SK-N-SH (cell line): Measurements from ENCODE around the gene DOK3. TPM values are rescaled to one million over a fixed set of nuclear protein-coding genes. Genes with fewer than 3 reads are reported as not detected.

Experiments used
- CTCF ChIA-PET: fragments of 300-600, 350-600 bp; formaldehyde crosslinking; extraction: SDS; loops from one replicate; lab custom pipeline; 2021; lab: Yijun Ruan, JAX
- POLR2A ChIA-PET: fragments of 350-600 bp; sonication (Branson Sonifier 250); formaldehyde crosslinking; extraction: SDS; loops from one replicate; lab custom pipeline; 2020; ENCODE audit warnings: antibody characterized with exemption, inconsistent platforms; lab: Yijun Ruan, JAX
- DNase-seq: peaks from one replicate; pipeline ENCODE4 v3.0.0; 2012
- H2AFZ ChIP-seq: fragments of 200-600 bp; sonication (generic); 2 replicates; pipeline ENCODE4 v1.8.1; 2016; ENCODE audit warnings: antibody characterized with exemption, mild to moderate bottlenecking, low read depth
- H3F3A ChIP-seq: fragments of 200-600 bp; sonication (generic); replicated peaks from 2 replicates; pipeline ENCODE3; 2016; ENCODE audit warnings: antibody characterized with exemption, mild to moderate bottlenecking; ENCODE audit not compliant: insufficient read depth
- H3K27ac ChIP-seq, 2 experiments: fragments of 200-500 bp in 1 of 2; fragments of 200-600 bp in 1 of 2; sonication (Bioruptor generic) in 1 of 2; sonication (generic), shearing (Covaris generic) in 1 of 2; 2 replicates each; pipeline versions ENCODE4 v1.5.1 to v1.6.1; 2014 to 2016; ENCODE audit warnings: low read depth in 2 of 2, inconsistent platforms in 1 of 2, low read length in 1 of 2, mild to moderate bottlenecking in 1 of 2, mixed read lengths in 1 of 2
- H3K27me3 ChIP-seq: fragments of 200-600 bp; sonication (generic), shearing (Covaris generic); 2 replicates; pipeline ENCODE4 v1.6.1; 2016; ENCODE audit warnings: mixed run types; ENCODE audit not compliant: insufficient read depth
- H3K36me3 ChIP-seq, 2 experiments: fragments of 200-500 bp in 1 of 2; fragments of 200-600 bp in 1 of 2; sonication (Bioruptor generic) in 1 of 2; sonication (generic) in 1 of 2; replicated peaks in 1 of 2; 2 replicates each; pipeline versions ENCODE3 to v1.5.1; 2014 to 2016; ENCODE audit warnings: low read length in 1 of 2, mild to moderate bottlenecking in 1 of 2; ENCODE audit not compliant: insufficient read depth in 2 of 2, control insufficient read depth in 1 of 2
- H3K4me1 ChIP-seq, 2 experiments: fragments of 200-500 bp in 1 of 2; fragments of 200-600 bp in 1 of 2; sonication (Bioruptor generic) in 1 of 2; sonication (generic), shearing (Covaris generic) in 1 of 2; 2 replicates each; pipeline versions ENCODE4 v1.5.1 to v1.6.1; 2014 to 2016; ENCODE audit warnings: low read depth in 1 of 2, low read length in 1 of 2, mixed run types in 1 of 2; ENCODE audit not compliant: insufficient read depth in 2 of 2, control insufficient read depth in 1 of 2
- H3K4me2 ChIP-seq: fragments of 200-600 bp; sonication (generic), shearing (Covaris generic); 2 replicates; pipeline ENCODE4 v1.6.1; 2017; ENCODE audit warnings: mixed run types
- H3K4me3 ChIP-seq, 2 experiments: fragments of 200-500 bp in 1 of 2; fragments of 200-600 bp in 1 of 2; sonication (Bioruptor generic) in 1 of 2; sonication (generic), shearing (Covaris generic) in 1 of 2; 2 replicates each; pipeline versions ENCODE4 v1.5.1 to v1.8.1; 2014 to 2016; ENCODE audit warnings: low read depth in 2 of 2, inconsistent platforms in 1 of 2, low read length in 1 of 2, mild to moderate bottlenecking in 1 of 2, mixed read lengths in 1 of 2, moderate library complexity in 1 of 2
- H3K79me2 ChIP-seq: fragments of 200-600 bp; sonication (generic); 2 replicates; pipeline ENCODE4 v1.8.1; 2017; ENCODE audit warnings: mild to moderate bottlenecking; ENCODE audit not compliant: insufficient read depth
- H3K9ac ChIP-seq: fragments of 200-600 bp; sonication (generic); 2 replicates; pipeline ENCODE4 v1.6.1; 2017; ENCODE audit warnings: mixed run types
- H3K9me2 ChIP-seq: fragments of 200-600 bp; sonication (generic); 2 replicates; pipeline ENCODE4 v1.6.1; 2017; ENCODE audit warnings: mixed run types
- H3K9me3 ChIP-seq: fragments of 200-600 bp; sonication (generic); 2 replicates; pipeline ENCODE4 v1.6.1; 2017; ENCODE audit warnings: mixed run types, mild to moderate bottlenecking, moderate library complexity
- H4K20me1 ChIP-seq: fragments of 200-600 bp; sonication (generic); 2 replicates; pipeline ENCODE4 v1.6.1; 2017; ENCODE audit warnings: mild to moderate bottlenecking, mixed run types; ENCODE audit not compliant: insufficient read depth
- CHD2 ChIP-seq: fragments of 150-350 bp; IDR thresholded peaks from 2 replicates; pipeline ENCODE4 v1.6.1; 2018; ENCODE audit warnings: low read length; ENCODE audit not compliant: partially characterized antibody
- CTCF ChIP-seq: fragments of 200-600 bp; sonication (generic); IDR thresholded peaks from 2 replicates; pipeline ENCODE4 v1.6.1; 2017; ENCODE audit warnings: antibody characterized with exemption, mild to moderate bottlenecking, moderate library complexity
- ELF1 ChIP-seq: IDR thresholded peaks from 2 replicates; pipeline ENCODE4 v1.4.0; 2012
- FOSL2 ChIP-seq: IDR thresholded peaks from 2 replicates; pipeline ENCODE4 v1.4.0; 2012; ENCODE audit warnings: low read depth, mild to moderate bottlenecking, moderate library complexity, borderline replicate concordance
- FOXJ3 ChIP-seq: sonication (generic); formaldehyde crosslinking; IDR thresholded peaks from 2 replicates; pipeline ENCODE4 v1.5.1; 2020; ENCODE audit warnings: mild to moderate bottlenecking, missing genetic modification reagents
- FOXM1 ChIP-seq: IDR thresholded peaks from 2 replicates; pipeline ENCODE4 v1.4.0; 2012; ENCODE audit warnings: low read depth, mild to moderate bottlenecking
- GABPA ChIP-seq: IDR thresholded peaks from 2 replicates; pipeline ENCODE4 v1.4.0; 2012; ENCODE audit warnings: low read depth, mild to moderate bottlenecking
- GATA2 ChIP-seq: sonication (generic); formaldehyde crosslinking; IDR thresholded peaks from 2 replicates; pipeline ENCODE4 v1.5.0; 2020; ENCODE audit warnings: mild to moderate bottlenecking, missing genetic modification reagents
- JUND ChIP-seq: IDR thresholded peaks from 2 replicates; pipeline ENCODE4 v1.4.0; 2012
- MAX ChIP-seq: IDR thresholded peaks from 2 replicates; pipeline ENCODE4 v1.4.0; 2012; ENCODE audit warnings: low read depth
- MEF2A ChIP-seq: IDR thresholded peaks from 2 replicates; pipeline ENCODE4 v1.4.0; 2012; ENCODE audit warnings: low read depth, borderline replicate concordance
- MXI1 ChIP-seq: IDR thresholded peaks from 2 replicates; pipeline ENCODE4 v1.6.1; 2012; ENCODE audit warnings: mild to moderate bottlenecking, low read depth, low read length, improper control_type of control experiment
- NFIC ChIP-seq: IDR thresholded peaks from 2 replicates; pipeline ENCODE4 v1.4.0; 2012; ENCODE audit warnings: borderline replicate concordance
- NRF1 ChIP-seq: IDR thresholded peaks from 2 replicates; pipeline ENCODE4 v1.6.1; 2012; ENCODE audit warnings: low read depth, mild to moderate bottlenecking, low read length
- POLR2AphosphoS5 ChIP-seq: IDR thresholded peaks from 2 replicates; pipeline ENCODE4 v1.6.1; 2012; ENCODE audit warnings: low read depth, low read length
- RCOR1 ChIP-seq: fragments of 150-350 bp; IDR thresholded peaks from 2 replicates; pipeline ENCODE4 v1.6.1; 2017; ENCODE audit warnings: antibody characterized with exemption, low read length
- RXRA ChIP-seq: IDR thresholded peaks from 2 replicates; pipeline ENCODE4 v1.4.0; 2012; ENCODE audit warnings: low read depth, mild to moderate bottlenecking, borderline replicate concordance
- SIN3A ChIP-seq: IDR thresholded peaks from 2 replicates; pipeline ENCODE4 v1.6.1; 2012; ENCODE audit warnings: low read depth, mild to moderate bottlenecking, low read length, moderate library complexity, borderline replicate concordance
- TCF12 ChIP-seq: IDR thresholded peaks from 2 replicates; pipeline ENCODE4 v1.4.0; 2012
- TEAD4 ChIP-seq: IDR thresholded peaks from 2 replicates; pipeline ENCODE4 v1.4.0; 2012; ENCODE audit warnings: mild to moderate bottlenecking, borderline replicate concordance; ENCODE audit not compliant: insufficient read depth
- USF2 ChIP-seq: fragments of 150-350 bp; IDR thresholded peaks from 2 replicates; pipeline ENCODE4 v1.6.1; 2017; ENCODE audit warnings: antibody characterized with exemption, low read length, low read depth, borderline replicate concordance
- YY1 ChIP-seq: IDR thresholded peaks from 2 replicates; pipeline ENCODE4 v1.4.0; 2012; ENCODE audit warnings: low read depth, mild to moderate bottlenecking
- WGBS: methylation state at CpG from one replicate; pipeline ENCODE4 v1.1.6; 2017; ENCODE audit warnings: low lambda C conversion rate; 5-methylcytosine and 5-hydroxymethylcytosine counted together
- polyA plus RNA-seq, 3 experiments: library from polyadenylated mRNA; depleted of rRNA; stranded (reverse); fragments of >200 nt; gene quantifications; 2 replicates each; pipeline ENCODE4 v1.2.3, GENCODE V29; 2012
- TF ChIP-seq, protein P1 (sequence below): IDR thresholded peaks from 2 replicates; pipeline ENCODE4 v1.4.0; 2012; ENCODE audit warnings: low read depth, borderline replicate concordance
- TF ChIP-seq, protein P2 (sequence below): IDR thresholded peaks from 2 replicates; pipeline ENCODE4; 2012

The DOK3 gene
- polyA plus RNA-seq, 1 of the 3 experiments (the other 2 are of a cell fraction), result 2.2 TPM

DNA sequence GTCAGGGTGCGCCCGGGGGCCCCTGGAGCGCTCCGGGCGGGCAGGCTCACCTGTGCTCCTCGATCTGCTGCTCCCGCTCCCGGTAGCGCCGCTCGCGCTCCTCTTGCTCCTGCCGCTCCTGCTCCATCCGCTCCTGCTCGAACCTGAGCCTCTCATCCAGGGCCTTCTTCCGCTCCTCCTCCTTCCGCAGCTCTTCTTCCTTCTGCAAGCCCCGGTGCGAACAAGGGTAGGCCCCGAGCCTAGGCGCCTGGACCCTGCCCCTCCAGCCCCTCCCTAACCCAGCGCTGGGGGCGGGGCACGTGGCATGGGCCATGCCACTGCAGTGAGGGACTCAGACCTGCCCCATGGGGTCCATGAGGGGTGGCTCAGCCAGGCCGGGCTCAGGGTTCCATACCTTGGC lies 42.8 kb downstream of the DOK3 start:
- no peaks in the 10 kb centered on the region for H3K27me3 ChIP-seq
- no peak overlapping the region for H3K27ac ChIP-seq
- TF ChIP-seq FOXM1, result no peak
- TF ChIP-seq USF2, result no peak
- TF ChIP-seq TEAD4, result no peak
- no peak for TF ChIP-seq TCF12
- no peak for TF ChIP-seq GATA2 (CRISPR knock-in tag)
- no peak for TF ChIP-seq CHD2
- TF ChIP-seq POLR2AphosphoS5, result no peak
- no peak for TF ChIP-seq NRF1
- no peak for TF ChIP-seq FOXJ3 (CRISPR knock-in tag)
- TF ChIP-seq RCOR1, result no peak
- no peak for TF ChIP-seq CTCF
- TF ChIP-seq MEF2A, result no peak
- no peak for TF ChIP-seq JUND
- TF ChIP-seq MAX, result no peak
- DNase-seq, result no peak
- peaks cover 47 to 65% of the 10 kb centered on the region in 2 experiments for H3K36me3 ChIP-seq
- H3K4me3 ChIP-seq, result no peak overlapping the region
- H3K9ac ChIP-seq, result no peak overlapping the region
- 99% methylated on average over 24 of the region's 25 CpGs for WGBS
- peaks cover 25% of the 10 kb centered on the region for H3F3A ChIP-seq
- peaks cover 61% of the 10 kb centered on the region for H3K79me2 ChIP-seq
- ChIA-PET POLR2A (interaction anchor here (0.7 kb wide), 1 partner anchor 13 kb away, joined by 3 read pairs; no protein-coding TSS in a partner anchor), CTCF (interaction anchor here (0.7 to 1.7 kb wide), 4 partner anchors 9 to 63 kb away, joined by 3 to 9 read pairs (median 6); no protein-coding TSS in a partner anchor)
- H3K9me2 ChIP-seq, result no peaks in the 10 kb centered on the region
- no peak overlapping the region for H3K4me2 ChIP-seq
- no peaks in the 10 kb centered on the region for H3K9me3 ChIP-seq
- H4K20me1 ChIP-seq, result peaks cover 55% of the 10 kb centered on the region
- H3K4me1 ChIP-seq, result peaks cover 31 to 33% of the 10 kb centered on the region in 2 experiments; a peak in 3 of 4 replicates
- no peak overlapping the region for H2AFZ ChIP-seq

GRCh38 chr5:177465044-177465443 lies 44.6 kb downstream of the DOK3 start:
- no peaks in the 10 kb centered on the region for H3K9me3 ChIP-seq
- H3K9ac ChIP-seq, result no peak overlapping the region
- H3K4me3 ChIP-seq, result no peak overlapping the region
- H3K4me2 ChIP-seq, result no peak overlapping the region
- peaks cover 42 to 68% of the 10 kb centered on the region in 2 experiments for H3K36me3 ChIP-seq
- H3K27me3 ChIP-seq, result no peaks in the 10 kb centered on the region
- peaks cover 44% of the 10 kb centered on the region for H4K20me1 ChIP-seq
- H2AFZ ChIP-seq, result no peak overlapping the region
- peaks cover 43% of the 10 kb centered on the region for H3K79me2 ChIP-seq
- H3K4me1 ChIP-seq, result peaks cover 14 to 19% of the 10 kb centered on the region in 2 experiments; a peak in 3 of 4 replicates
- POLR2A ChIA-PET, result no interaction called here
- H3F3A ChIP-seq, result peaks cover 28% of the 10 kb centered on the region
- no peak overlapping the region for H3K27ac ChIP-seq
- 92% methylated on average over 11 of the region's 11 CpGs for WGBS
- CTCF ChIA-PET, result interaction anchor here (0.6 to 2.0 kb wide), 8 partner anchors 8 to 74 kb away, joined by 3 to 9 read pairs (median 4); partner anchors contain the start of gene PDLIM7
- H3K9me2 ChIP-seq, result no peaks in the 10 kb centered on the region
- no peak for DNase-seq
- no peak for TF ChIP-seq NRF1
- TF ChIP-seq FOXM1, result no peak
- no peak for TF ChIP-seq ELF1
- TF ChIP-seq RCOR1, result no peak
- TF ChIP-seq, protein P1, sequence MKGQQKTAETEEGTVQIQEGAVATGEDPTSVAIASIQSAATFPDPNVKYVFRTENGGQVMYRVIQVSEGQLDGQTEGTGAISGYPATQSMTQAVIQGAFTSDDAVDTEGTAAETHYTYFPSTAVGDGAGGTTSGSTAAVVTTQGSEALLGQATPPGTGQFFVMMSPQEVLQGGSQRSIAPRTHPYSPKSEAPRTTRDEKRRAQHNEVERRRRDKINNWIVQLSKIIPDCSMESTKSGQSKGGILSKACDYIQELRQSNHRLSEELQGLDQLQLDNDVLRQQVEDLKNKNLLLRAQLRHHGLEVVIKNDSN, result no peak
- no peak for TF ChIP-seq NFIC
- no peak for TF ChIP-seq SIN3A
- TF ChIP-seq FOSL2, result no peak
- TF ChIP-seq MXI1, result no peak
- TF ChIP-seq GABPA, result no peak
- TF ChIP-seq CTCF, result no peak
- no peak for TF ChIP-seq RXRA
- TF ChIP-seq GATA2 (CRISPR knock-in tag), result no peak
- TF ChIP-seq, protein P2, sequence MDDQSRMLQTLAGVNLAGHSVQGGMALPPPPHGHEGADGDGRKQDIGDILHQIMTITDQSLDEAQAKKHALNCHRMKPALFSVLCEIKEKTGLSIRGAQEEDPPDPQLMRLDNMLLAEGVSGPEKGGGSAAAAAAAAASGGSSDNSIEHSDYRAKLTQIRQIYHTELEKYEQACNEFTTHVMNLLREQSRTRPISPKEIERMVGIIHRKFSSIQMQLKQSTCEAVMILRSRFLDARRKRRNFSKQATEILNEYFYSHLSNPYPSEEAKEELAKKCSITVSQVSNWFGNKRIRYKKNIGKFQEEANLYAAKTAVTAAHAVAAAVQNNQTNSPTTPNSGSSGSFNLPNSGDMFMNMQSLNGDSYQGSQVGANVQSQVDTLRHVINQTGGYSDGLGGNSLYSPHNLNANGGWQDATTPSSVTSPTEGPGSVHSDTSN, result no peak
- TF ChIP-seq YY1, result no peak
- TF ChIP-seq TCF12, result no peak
